Sciatic nerve (tissue), 2 donors: ENCODE data around the gene C16orf92. TPM values are rescaled to one million over a fixed set of nuclear protein-coding genes. Genes with fewer than 3 reads are reported as not detected.

Experiments used
- ATAC-seq: fragments of 200-7000 bp; cut with Tn5 transposase; one replicate; pipeline ENCODE4 v1.9.1; 2020; ENCODE audit warnings: mild to moderate bottlenecking, moderate library complexity
- DNase-seq: peaks from one replicate; pipeline ENCODE4 v3.0.0-alpha.2; 2020; ENCODE audit warnings: low spot score
- intact Hi-C: fragments of 100-400 bp; cut with DNase I; formaldehyde crosslinking; loops from one replicate; pipeline ENCODE4 v1.14.2; 2022
- total RNA-seq: library from RNA; stranded (reverse); fragmentation: NEBNext Ultra II Directional; extraction: Animal tissue kit (Norgen Biotek cat#: 25700); gene quantifications from one replicate; pipeline ENCODE4 v1.2.1, GENCODE V29; 2021
- donor health status: DM: no; HTN: no; CAD: no.
- donor health status: DM: no; HTN: no; CAD: no.

Gene C16orf92, protein sequence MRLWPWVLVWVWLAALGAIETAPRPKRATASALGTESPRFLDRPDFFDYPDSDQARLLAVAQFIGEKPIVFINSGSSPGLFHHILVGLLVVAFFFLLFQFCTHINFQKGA
- total RNA-seq: not detected

DNA sequence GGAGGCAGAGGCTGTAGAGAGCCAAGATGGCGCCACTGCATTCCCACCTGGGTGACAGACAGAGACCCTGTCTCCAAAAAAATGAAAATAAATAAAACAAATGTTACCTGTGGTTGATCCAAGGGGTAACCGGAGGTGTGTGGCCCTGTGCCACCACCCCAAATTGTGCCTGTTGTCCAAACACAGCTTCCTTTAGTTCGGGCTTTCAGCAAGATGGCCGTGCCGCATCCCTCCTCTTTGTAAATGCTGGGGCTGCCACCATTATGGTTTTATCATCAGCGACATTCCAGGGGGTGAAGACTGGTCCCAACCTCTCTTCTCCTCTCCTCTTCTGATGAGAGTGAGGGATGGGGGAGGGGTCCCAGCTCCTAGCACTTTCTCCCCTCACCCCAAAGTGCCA is at the start of gene C16orf92:
Gene C16orf92 (plus strand): TSS at position 312 of the 400 bp plus-strand sequence. CDS start 143 bp downstream, outside the sequence.
- intact Hi-C loops: loop anchor here (10.0 kb wide), 1 partner anchor 328 kb away; no protein-coding TSS in a partner anchor
- DNase-seq (no peak), ATAC-seq (no peak)

DNA sequence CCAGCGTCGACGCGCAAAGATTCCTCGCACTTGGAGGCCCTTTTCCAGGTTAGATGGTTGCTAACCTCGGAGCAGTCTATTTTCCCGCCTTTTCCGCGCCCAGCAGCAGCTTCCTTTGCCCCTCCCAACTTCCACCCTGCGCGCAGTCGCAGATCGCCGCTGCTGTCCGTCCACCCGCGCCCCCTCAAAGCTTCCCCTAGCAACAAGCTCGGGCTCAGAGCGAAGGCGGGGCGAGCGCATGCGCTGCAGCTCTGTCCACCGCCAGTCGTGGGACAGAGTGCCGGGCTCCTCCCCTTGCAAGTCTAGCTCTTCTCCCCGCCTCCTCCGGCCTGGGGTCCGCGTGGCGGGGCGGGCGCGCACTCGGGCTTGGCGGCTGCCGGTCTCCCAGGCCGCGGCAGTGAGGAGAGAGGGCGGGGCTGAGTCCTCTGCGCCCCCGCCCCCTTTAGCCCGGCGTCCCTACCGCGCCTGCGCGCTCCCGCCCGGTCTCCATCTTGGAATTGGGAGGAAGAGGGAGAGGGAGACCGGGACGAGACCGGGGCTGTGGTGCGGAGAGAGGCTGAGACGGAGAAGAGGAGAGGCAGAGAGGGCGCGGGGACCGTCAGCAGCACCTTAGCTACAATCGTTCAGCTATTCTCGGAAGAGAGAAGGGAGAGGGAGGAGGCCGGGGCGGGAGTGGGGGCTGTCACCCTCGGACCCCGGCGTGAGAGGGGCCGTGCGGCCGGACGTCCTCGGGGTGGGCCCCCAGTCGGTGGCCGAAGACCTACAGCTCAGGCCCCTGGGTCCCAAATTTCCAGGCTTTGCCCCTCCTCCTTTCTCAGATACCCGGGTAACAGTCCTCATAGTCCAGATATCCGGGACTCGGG is 49.4 kb upstream of the C16orf92 start, which contains the start of gene TAOK2:
Gene TAOK2 (plus strand): TSS at position 485 of the 863 bp plus-strand sequence. CDS start 3,905 bp downstream, outside the sequence.
- ATAC-seq: peak; percentile 98
- DNase-seq: peak; percentile 99
- intact Hi-C loops: no loop called here

- intact Hi-C loops: no loop called here
- no peak for ATAC-seq
- no peak for DNase-seq
Measured at GRCh38 chr16:29974291-29975133, 48.5 kb upstream of the C16orf92 start.

GRCh38 chr16:29975134-29975538 is 47.9 kb upstream of the C16orf92 start:
- DNase-seq (no peak), ATAC-seq (no peak)
- intact Hi-C loops: no loop called here

DNA sequence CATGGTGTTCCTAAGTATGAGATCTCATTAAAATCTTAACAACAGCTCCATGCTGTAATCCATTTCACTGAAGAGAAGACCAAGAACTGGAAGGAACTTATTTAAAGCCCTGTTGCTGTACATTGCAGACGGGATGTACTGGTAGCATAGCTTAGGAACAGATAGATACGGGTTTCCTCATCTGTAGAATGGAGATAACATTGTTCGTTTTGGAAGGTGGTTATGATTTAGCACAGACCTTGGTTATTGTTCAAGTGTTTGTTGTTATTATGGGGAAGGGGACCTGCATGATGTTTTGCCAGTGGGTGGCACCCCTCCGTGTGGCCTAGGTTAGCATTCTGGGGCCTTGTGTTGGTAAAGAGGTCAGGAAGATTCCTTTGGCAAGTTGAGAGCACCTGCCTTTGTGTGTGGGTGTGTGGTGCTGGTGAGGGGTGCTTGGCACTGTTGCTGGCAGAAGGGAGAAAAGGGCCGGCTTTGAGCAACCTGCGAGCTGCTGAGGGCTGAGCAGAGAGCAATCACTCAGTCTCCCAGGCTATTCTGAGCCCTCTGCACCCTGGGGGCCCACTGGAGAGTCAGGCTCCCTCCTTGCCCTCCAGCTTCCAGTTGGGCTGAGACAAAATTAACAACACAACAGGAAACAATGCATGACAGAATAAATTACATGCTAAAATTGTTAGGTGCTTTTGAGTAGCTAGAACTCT is 47.0 kb upstream of the C16orf92 start:
- intact Hi-C loops: no loop called here
- ATAC-seq: no peak

DNA sequence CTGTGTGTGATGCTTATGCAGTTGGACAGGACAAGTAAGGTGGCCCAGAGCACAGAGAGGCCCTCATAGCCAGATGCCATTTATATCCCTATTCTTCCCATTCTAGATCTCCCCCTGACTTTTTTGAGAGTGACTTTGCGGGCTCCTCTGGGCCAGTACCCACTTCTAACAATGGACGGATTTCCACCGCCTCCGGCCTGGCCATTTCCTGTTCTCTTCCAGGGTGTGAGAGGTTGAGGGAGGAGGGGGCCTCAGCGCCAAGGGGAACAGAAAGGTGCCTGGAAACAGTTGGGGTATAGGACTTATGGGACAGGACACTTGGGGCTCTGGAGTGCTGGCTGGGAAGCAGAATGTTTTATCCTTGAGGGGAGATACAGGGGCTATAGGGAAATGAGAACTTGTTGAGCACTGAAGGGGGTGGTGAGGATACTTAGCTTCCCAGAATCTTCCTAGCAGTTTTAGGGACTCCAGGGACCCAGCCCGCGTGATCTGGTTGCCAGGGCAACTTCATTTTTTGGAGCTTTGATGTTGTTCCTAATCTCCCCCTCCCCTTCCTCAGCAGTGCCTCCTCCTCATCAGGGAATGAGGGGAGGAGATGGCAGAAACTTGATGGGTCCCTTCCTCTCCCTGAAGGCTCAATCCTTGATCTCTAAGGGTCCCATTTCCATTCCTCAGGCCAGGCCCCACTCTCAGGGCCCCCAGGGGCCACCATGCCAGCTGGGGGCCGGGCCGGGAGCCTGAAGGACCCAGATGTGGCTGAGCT is 45.8 kb upstream of the C16orf92 start:
- ATAC-seq (no peak), DNase-seq (no peak)
- intact Hi-C loops: no loop called here

More for the DNA sequence above, 47.0 kb upstream of the C16orf92 start:
- no peak for DNase-seq

- intact Hi-C loops: no loop called here
- DNase-seq (no peak), ATAC-seq (no peak)
Measured at GRCh38 chr16:29978081-29978480, 44.9 kb upstream of the C16orf92 start.

DNA sequence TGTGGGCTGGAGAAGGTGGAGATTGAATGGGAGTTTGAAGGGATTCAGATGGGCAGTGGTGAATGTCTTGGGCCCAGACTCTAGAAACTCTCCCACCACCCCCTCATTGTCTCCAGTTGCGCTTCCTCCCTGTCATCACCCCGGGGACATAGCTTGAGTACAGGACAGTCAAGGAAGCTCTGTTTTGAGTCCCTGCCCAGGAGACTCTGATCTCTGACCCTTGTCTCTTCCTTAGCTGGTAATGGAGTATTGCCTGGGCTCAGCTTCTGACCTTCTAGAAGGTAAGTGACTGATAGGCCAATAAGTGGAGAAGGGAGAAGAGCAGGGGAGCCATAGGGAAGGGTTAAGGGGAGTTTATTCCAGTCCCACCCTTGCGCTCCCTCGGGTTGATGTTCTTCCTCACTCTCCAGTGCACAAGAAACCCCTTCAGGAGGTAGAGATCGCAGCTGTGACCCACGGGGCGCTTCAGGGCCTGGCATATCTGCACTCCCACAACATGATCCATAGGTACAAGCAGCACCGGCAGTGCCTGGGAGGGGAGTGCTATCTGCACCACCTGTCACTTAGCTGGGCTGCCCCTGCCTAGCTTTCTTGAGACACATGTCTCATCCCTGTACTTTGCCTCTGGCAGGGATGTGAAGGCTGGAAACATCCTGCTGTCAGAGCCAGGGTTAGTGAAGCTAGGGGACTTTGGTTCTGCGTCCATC is 44.3 kb upstream of the C16orf92 start:
- ATAC-seq: no peak
- intact Hi-C loops: no loop called here
- DNase-seq: no peak

GRCh38 chr16:29982560-29983419 is 40.2 kb upstream of the C16orf92 start:
- intact Hi-C loops: no loop called here
- DNase-seq: peak; percentile 42
- ATAC-seq: peak; percentile 9

DNA sequence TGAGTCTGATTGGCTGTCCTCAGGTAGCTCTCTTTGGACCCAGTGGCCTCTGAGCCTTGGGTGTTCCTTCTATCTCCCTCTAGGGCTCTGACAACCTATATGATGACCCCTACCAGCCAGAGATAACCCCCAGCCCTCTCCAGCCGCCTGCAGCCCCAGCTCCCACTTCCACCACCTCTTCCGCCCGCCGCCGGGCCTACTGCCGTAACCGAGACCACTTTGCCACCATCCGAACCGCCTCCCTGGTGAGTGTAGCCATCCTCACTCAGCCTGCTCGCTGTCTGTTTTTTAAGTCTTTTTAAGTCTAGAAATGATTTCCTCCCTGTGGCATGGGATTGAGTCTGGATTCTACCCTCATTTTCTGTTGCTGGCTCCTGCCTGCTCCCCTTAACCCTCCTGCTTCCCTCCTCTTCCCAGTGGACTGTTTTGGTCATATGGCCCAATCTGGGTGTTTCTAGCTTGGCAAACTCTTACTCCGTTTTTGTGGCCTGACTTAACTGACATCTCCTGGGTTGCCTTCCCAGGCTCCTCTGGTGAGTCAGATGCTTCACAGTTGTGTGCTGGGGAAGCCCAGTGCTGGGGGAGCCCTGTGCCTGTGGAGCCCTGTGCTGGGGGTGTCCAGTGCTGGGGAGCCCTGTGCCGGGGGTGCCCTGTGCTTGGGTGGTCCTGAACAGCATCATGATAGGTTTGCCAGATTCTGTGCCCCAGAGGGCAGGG is 39.4 kb upstream of the C16orf92 start:
- ATAC-seq (no peak), DNase-seq (peak; percentile 49)

DNA sequence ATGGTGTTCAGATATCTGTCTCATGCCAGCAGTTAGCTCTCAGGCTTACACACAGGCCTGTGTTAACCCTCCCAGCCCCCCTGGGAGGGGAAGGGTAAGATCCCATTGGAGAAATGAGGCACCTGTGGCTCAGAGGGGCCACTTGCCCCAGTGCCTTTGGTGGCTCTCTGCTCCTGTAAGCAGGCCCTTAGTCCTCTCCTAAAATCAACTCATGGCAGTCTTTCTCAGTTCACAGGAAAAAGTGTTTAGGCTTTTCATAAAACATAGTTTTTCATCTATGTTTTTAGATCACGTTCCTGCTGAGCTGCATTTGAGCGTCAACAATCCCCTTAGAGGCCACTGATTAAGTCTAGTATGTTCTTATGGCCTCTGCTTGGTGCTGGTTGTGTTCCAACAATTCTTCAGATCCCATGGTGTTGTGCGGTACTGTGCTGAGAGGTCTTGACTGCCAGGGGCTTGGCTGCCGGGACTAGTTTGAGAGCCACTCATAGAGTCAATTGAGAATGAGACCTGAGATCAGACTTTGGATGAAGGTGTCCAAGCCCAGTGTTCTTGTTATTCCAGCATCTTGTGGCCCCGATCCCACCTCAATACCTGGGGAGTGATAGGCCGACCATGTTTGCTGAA is 38.7 kb upstream of the C16orf92 start:
- intact Hi-C loops: no loop called here
- ATAC-seq (no peak), DNase-seq (no peak)

More for the DNA sequence above, 39.4 kb upstream of the C16orf92 start:
- intact Hi-C loops: no loop called here

DNA sequence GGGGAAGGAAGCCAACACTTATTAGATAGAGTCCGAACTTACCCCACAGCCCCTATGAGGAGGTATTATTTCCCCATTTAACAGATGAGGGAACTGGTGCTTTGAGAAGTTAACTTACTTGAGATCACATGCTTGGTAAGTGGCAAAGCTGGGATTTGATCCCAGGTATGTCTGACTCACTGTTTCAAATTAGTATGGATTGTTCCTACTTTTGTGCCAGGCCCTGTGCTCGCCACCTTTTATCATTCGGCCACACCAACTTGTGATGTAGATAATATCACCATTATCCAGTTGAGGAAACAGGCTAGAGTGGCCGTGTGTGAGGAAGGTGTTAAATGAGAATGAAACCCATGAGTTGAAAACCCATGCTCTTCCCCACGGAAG is 38.2 kb upstream of the C16orf92 start:
- ATAC-seq (no peak), DNase-seq (no peak)
- intact Hi-C loops: no loop called here

DNA sequence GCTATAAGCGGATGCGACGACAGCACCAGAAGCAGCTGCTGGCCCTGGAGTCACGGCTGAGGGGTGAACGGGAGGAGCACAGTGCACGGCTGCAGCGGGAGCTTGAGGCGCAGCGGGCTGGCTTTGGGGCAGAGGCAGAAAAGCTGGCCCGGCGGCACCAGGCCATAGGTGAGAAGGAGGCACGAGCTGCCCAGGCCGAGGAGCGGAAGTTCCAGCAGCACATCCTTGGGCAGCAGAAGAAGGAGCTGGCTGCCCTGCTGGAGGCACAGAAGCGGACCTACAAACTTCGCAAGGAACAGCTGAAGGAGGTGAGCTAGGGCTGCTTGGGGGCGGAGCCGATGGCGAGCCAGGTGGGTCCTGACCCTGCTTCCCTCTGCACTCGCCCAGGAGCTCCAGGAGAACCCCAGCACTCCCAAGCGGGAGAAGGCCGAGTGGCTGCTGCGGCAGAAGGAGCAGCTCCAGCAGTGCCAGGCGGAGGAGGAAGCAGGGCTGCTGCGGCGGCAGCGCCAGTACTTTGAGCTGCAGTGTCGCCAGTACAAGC is 37.7 kb upstream of the C16orf92 start:
- no peak for ATAC-seq
- DNase-seq: no peak
- intact Hi-C loops: no loop called here

DNA sequence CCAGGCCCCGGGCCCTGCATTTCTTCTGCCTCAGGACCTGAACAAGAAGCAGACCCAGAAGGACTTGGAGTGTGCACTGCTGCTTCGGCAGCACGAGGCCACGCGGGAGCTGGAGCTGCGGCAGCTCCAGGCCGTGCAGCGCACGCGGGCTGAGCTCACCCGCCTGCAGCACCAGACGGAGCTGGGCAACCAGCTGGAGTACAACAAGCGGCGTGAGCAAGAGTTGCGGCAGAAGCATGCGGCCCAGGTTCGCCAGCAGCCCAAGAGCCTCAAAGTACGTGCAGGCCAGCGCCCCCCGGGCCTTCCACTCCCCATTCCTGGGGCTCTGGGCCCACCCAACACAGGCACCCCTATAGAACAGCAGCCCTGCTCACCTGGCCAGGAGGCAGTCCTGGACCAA is 36.8 kb upstream of the C16orf92 start:
- ATAC-seq (no peak), DNase-seq (no peak)
- intact Hi-C loops: no loop called here

DNA sequence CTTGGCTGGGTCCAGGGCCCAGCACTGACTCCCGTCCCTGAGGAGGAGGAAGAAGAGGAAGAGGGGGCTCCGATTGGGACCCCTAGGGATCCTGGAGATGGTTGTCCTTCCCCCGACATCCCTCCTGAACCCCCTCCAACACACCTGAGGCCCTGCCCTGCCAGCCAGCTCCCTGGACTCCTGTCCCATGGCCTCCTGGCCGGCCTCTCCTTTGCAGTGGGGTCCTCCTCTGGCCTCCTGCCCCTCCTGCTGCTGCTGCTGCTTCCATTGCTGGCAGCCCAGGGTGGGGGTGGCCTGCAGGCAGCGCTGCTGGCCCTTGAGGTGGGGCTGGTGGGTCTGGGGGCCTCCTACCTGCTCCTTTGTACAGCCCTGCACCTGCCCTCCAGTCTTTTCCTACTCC is 36.1 kb upstream of the C16orf92 start:
- no peak for DNase-seq
- intact Hi-C loops: no loop called here
- ATAC-seq: no peak
